ENCODE data around the gene HOXB4. TPM values are rescaled to one million over a fixed set of nuclear protein-coding genes. Genes with fewer than 3 reads are reported as not detected.

The HOXB4 gene
- total and polyA plus RNA-seq, 10 of the 15 experiments (the other 5 are each of a cell fraction or from before 2014, with no cell fraction given), result 0.35 to 5.8 (median 3.0) TPM

DNA sequence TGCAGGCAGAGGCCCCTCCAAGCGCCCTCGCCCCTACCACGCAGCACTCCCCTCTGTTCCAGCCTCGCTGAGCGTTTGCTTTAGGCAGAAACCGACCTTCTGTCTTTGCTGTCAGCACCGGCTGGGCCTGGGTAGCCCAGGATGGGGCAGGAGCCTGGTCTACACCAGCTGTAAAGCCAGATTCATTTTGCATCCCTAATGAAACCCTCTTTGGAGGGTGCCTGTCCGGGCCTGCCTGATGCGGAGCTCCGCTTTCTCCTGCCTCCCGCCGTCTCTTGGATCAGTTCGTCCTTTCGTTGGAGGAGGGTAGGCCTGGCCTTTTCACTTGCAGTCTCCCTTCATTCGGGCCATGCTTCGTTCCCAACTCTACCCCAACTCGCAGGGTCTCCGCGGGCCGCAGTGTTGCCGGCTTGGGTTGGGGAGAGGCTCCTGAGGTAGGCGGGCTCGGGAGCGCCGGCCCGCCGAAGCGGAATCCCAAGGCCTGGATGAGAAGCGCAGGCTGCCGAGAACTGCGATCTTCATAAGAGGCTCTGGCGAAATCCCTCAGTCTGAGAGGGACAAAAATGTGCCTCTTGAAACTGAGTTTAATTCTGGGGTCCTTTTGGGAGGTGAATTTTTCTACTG lies 41.8 kb upstream of the HOXB4 start:
- DNase-seq (ENCODE audit: low read depth, low spot score), result no peak
- intact Hi-C loops (cut with micrococcal nuclease; ENCODE audit: unreplicated experiment) (loop anchor here (2.0 to 5.0 kb wide), 2 partner anchors 358 to 485 kb away; no protein-coding TSS in a partner anchor), in situ Hi-C loops (cut with MboI) (loop anchor here (10.0 kb wide), 1 partner anchor 775 kb away; the partner anchor contains the start of gene SCRN2)
- ChIA-PET RAD21 (ENCODE audit: unreplicated experiment) (interaction anchor here (2.1 kb wide), 1 partner anchor 312 kb away, joined by 6 read pairs; no protein-coding TSS in a partner anchor), CTCF (interaction anchor here (1.1 to 1.7 kb wide), 2 partner anchors 358 to 554 kb away, joined by 3 to 5 read pairs; no protein-coding TSS in a partner anchor), POLR2A (no interaction called here), SMC1A (ENCODE audit: uncharacterized antibody, unreplicated experiment) (no interaction called here)
- Histone ChIP-seq H3K36me3 (ENCODE audit: control insufficient read depth in 2 of 2, insufficient read depth in 2 of 2, low read length in 1 of 2) (no peaks in the 10 kb centered on the region), H3K27me3 (replicated peaks in 1 of 2; ENCODE audit: control insufficient read depth in 2 of 2, insufficient read depth in 2 of 2, low read length in 1 of 2) (peaks cover 34 to 48% of the 10 kb centered on the region in 2 experiments), H3K9me3 (replicated peaks; ENCODE audit: control insufficient read depth, insufficient read depth, low read length) (no peaks in the 10 kb centered on the region), H3K27ac (ENCODE audit: control insufficient read depth, insufficient read depth) (no peak overlapping the region), H3K79me2 (ENCODE audit: control insufficient read depth, insufficient read depth, low read length) (no peaks in the 10 kb centered on the region), H3K4me1 (ENCODE audit: control insufficient read depth, insufficient read depth, low read length) (no peaks in the 10 kb centered on the region), H3K4me3 (no peak overlapping the region), H3K9ac (ENCODE audit: control insufficient read depth, insufficient read depth, low read length) (no peak overlapping the region), H4K20me1 (ENCODE audit: control insufficient read depth, insufficient read depth) (no peaks in the 10 kb centered on the region), H3K4me2 (ENCODE audit: control insufficient read depth, insufficient read depth) (no peak overlapping the region), H2AFZ (ENCODE audit: control insufficient read depth, low read depth, low read length) (no peak overlapping the region)
- no peak for ATAC-seq
- FAIRE-seq, result no peak
- no TSS peak for BruUV-seq (replicated peaks)
- 62% methylated on average over 32 of the region's 32 CpGs for WGBS (ENCODE audit: insufficient coverage, insufficient replicate concordance, low lambda C conversion rate, missing lambda C conversion rate)
- TF ChIP-seq KLF5 (IDR thresholded peaks at IDR 0.05; ENCODE audit: partially characterized antibody) (no peak), YY1 (IDR thresholded peaks at IDR 0.05; ENCODE audit: low read depth, low read length) (no peak), SREBF1 (IDR thresholded peaks at IDR 0.05; ENCODE audit: low read length) (no peak), ZNF207 (IDR thresholded peaks at IDR 0.05; ENCODE audit: borderline replicate concordance) (no peak), IKZF2 (IDR thresholded peaks at IDR 0.05) (no peak), GATAD2B (conservative IDR thresholded peaks at IDR 0.05; ENCODE audit: low read depth) (no peak), GABPA (IDR thresholded peaks at IDR 0.05; ENCODE audit: low read depth) (no peak), KDM1A (IDR thresholded peaks at IDR 0.05; ENCODE audit: borderline replicate concordance) (no peak), MEF2B (IDR thresholded peaks at IDR 0.05; ENCODE audit: partially characterized antibody, poor library complexity, severe bottlenecking) (no peak)
- TF ChIP-seq, protein P1, sequence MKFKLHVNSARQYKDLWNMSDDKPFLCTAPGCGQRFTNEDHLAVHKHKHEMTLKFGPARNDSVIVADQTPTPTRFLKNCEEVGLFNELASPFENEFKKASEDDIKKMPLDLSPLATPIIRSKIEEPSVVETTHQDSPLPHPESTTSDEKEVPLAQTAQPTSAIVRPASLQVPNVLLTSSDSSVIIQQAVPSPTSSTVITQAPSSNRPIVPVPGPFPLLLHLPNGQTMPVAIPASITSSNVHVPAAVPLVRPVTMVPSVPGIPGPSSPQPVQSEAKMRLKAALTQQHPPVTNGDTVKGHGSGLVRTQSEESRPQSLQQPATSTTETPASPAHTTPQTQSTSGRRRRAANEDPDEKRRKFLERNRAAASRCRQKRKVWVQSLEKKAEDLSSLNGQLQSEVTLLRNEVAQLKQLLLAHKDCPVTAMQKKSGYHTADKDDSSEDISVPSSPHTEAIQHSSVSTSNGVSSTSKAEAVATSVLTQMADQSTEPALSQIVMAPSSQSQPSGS (IDR thresholded peaks at IDR 0.05; ENCODE audit: low read length), result no peak
- TF ChIP-seq, protein P2, sequence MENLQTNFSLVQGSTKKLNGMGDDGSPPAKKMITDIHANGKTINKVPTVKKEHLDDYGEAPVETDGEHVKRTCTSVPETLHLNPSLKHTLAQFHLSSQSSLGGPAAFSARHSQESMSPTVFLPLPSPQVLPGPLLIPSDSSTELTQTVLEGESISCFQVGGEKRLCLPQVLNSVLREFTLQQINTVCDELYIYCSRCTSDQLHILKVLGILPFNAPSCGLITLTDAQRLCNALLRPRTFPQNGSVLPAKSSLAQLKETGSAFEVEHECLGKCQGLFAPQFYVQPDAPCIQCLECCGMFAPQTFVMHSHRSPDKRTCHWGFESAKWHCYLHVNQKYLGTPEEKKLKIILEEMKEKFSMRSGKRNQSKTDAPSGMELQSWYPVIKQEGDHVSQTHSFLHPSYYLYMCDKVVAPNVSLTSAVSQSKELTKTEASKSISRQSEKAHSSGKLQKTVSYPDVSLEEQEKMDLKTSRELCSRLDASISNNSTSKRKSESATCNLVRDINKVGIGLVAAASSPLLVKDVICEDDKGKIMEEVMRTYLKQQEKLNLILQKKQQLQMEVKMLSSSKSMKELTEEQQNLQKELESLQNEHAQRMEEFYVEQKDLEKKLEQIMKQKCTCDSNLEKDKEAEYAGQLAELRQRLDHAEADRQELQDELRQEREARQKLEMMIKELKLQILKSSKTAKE (IDR thresholded peaks at IDR 0.05; ENCODE audit: low read depth, poor library complexity, severe bottlenecking), result no peak
- TF ChIP-seq, protein P3, sequence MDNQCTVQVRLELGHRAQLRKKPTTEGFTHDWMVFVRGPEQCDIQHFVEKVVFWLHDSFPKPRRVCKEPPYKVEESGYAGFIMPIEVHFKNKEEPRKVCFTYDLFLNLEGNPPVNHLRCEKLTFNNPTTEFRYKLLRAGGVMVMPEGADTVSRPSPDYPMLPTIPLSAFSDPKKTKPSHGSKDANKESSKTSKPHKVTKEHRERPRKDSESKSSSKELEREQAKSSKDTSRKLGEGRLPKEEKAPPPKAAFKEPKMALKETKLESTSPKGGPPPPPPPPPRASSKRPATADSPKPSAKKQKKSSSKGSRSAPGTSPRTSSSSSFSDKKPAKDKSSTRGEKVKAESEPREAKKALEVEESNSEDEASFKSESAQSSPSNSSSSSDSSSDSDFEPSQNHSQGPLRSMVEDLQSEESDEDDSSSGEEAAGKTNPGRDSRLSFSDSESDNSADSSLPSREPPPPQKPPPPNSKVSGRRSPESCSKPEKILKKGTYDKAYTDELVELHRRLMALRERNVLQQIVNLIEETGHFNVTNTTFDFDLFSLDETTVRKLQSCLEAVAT (IDR thresholded peaks at IDR 0.05), result no peak
- TF ChIP-seq, protein P4, sequence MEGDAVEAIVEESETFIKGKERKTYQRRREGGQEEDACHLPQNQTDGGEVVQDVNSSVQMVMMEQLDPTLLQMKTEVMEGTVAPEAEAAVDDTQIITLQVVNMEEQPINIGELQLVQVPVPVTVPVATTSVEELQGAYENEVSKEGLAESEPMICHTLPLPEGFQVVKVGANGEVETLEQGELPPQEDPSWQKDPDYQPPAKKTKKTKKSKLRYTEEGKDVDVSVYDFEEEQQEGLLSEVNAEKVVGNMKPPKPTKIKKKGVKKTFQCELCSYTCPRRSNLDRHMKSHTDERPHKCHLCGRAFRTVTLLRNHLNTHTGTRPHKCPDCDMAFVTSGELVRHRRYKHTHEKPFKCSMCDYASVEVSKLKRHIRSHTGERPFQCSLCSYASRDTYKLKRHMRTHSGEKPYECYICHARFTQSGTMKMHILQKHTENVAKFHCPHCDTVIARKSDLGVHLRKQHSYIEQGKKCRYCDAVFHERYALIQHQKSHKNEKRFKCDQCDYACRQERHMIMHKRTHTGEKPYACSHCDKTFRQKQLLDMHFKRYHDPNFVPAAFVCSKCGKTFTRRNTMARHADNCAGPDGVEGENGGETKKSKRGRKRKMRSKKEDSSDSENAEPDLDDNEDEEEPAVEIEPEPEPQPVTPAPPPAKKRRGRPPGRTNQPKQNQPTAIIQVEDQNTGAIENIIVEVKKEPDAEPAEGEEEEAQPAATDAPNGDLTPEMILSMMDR (IDR thresholded peaks at IDR 0.05 in 2 of 3, conservative IDR thresholded peaks at IDR 0.05 in 1 of 3; ENCODE audit: control insufficient read depth in 2 of 3, extremely low read depth in 1 of 3, insufficient read depth in 1 of 3, low read depth in 3 of 3, low read length in 3 of 3), result no peak
- TF ChIP-seq, protein P5, sequence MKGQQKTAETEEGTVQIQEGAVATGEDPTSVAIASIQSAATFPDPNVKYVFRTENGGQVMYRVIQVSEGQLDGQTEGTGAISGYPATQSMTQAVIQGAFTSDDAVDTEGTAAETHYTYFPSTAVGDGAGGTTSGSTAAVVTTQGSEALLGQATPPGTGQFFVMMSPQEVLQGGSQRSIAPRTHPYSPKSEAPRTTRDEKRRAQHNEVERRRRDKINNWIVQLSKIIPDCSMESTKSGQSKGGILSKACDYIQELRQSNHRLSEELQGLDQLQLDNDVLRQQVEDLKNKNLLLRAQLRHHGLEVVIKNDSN (IDR thresholded peaks at IDR 0.05; ENCODE audit: borderline replicate concordance, extremely low read length, insufficient read depth, low read depth, low read length), result no peak

Measured in GM12878 (cell line).